ENCODE data around the gene ALS2. TPM values are rescaled to one million over a fixed set of nuclear protein-coding genes. Genes with fewer than 3 reads are reported as not detected.

Gene ALS2
- total and polyA plus RNA-seq, 8 donors, result 4.1 to 48.4 (median 9.4) TPM

DNA sequence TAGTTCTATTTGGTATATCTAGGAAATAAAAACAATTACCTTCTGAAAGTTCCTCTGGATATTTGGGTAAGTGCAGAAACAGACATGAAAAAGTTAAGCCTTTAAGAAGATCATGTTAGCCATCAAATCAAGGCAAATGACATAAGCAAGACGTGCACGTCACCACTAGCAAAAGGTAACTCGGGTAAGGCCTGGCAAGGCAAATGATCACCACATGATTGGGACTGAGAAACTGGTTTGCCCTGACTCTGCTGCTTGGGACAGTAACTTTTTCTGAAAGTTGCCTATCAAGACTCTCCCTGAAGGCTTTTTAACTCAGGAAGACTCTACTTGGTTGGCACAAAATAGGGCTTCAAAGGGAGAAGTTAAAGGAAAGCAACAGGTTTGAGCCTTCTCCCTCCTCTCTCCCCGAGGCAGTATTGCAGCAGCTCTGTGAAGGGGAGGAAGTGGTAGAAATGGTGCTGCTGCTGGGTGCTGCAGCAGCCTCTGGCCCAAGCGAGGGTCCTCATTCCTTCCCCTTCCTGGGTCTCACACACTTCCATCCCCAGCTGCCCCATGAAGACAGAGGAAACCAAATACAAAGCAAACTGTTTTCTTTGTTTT lies 120.3 kb downstream of the ALS2 start:
- TF ChIP-seq EP300 (IDR thresholded peaks at IDR 0.05) (no peak), POLR2AphosphoS5 (IDR thresholded peaks at IDR 0.05) (no peak)
- Histone ChIP-seq H3K9me3 (no peaks in the 10 kb centered on the region), H3K4me1 (no peaks in the 10 kb centered on the region), H3K4me3 (no peak overlapping the region), H3K36me3 (no peaks in the 10 kb centered on the region), H3K27ac (no peak overlapping the region), H3K27me3 (no peaks in the 10 kb centered on the region)
- WGBS, 5 donors, result 58 to 76% (median 69%) methylated on average over 5 of the region's 5 CpGs
- DNase-seq, result no peak
- intact Hi-C loops (cut with DNase I; ENCODE audit: low total_unique reads), result no loop called here

GRCh38 chr2:201656740-201657139 lies 124.0 kb downstream of the ALS2 start:
- no peak for DNase-seq
- Histone ChIP-seq H3K4me3 (no peak overlapping the region), H3K9me3 (no peaks in the 10 kb centered on the region), H3K27ac (no peak overlapping the region), H3K4me1 (no peaks in the 10 kb centered on the region), H3K27me3 (no peaks in the 10 kb centered on the region), H3K36me3 (no peaks in the 10 kb centered on the region)
- intact Hi-C loops (cut with DNase I; ENCODE audit: low total_unique reads), result no loop called here
- TF ChIP-seq POLR2A (IDR thresholded peaks at IDR 0.05) (no peak), POLR2AphosphoS5 (IDR thresholded peaks at IDR 0.05) (no peak), EP300 (IDR thresholded peaks at IDR 0.05) (no peak)
- TF ChIP-seq, protein P1, sequence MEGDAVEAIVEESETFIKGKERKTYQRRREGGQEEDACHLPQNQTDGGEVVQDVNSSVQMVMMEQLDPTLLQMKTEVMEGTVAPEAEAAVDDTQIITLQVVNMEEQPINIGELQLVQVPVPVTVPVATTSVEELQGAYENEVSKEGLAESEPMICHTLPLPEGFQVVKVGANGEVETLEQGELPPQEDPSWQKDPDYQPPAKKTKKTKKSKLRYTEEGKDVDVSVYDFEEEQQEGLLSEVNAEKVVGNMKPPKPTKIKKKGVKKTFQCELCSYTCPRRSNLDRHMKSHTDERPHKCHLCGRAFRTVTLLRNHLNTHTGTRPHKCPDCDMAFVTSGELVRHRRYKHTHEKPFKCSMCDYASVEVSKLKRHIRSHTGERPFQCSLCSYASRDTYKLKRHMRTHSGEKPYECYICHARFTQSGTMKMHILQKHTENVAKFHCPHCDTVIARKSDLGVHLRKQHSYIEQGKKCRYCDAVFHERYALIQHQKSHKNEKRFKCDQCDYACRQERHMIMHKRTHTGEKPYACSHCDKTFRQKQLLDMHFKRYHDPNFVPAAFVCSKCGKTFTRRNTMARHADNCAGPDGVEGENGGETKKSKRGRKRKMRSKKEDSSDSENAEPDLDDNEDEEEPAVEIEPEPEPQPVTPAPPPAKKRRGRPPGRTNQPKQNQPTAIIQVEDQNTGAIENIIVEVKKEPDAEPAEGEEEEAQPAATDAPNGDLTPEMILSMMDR (IDR thresholded peaks at IDR 0.05), result no peak
- WGBS, 5 donors, result 71 to 78% (median 72%) methylated on average over 5 of the region's 5 CpGs

DNA sequence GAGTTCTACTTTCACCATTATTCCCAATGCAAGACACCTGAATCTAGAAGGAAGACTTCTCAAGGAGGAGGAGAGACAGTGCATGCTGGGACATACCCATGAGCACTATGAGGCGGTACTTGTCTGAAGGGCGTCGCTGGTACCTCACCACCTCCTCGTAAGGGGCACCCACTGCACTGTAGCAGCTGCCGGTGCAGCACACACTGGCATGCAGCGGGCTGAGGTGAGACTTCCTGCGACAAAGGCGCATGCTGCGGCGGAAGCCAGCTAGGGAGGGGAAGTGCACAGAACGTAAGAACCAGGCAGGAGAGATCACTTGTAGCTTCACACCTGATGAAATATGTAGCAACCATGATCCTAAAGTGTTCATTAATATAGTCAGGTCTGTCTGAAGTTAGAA lies 124.6 kb downstream of the ALS2 start:
- DNase-seq, result no peak
- H3K4me3 ChIP-seq, result no peak overlapping the region
- no peaks in the 10 kb centered on the region for H3K4me1 ChIP-seq
- intact Hi-C loops (cut with DNase I; ENCODE audit: low total_unique reads), result no loop called here
- no peak overlapping the region for H3K27ac ChIP-seq
- no peaks in the 10 kb centered on the region for H3K27me3 ChIP-seq
- TF ChIP-seq, protein P1 (IDR thresholded peaks at IDR 0.05), result no peak
- TF ChIP-seq POLR2AphosphoS5 (IDR thresholded peaks at IDR 0.05), result no peak
- TF ChIP-seq EP300 (IDR thresholded peaks at IDR 0.05), result no peak
- TF ChIP-seq POLR2A (IDR thresholded peaks at IDR 0.05), result no peak
- 85 to 93% (median 92%) methylated on average over 10 to 11 of the region's 11 CpGs for WGBS, 5 donors
- H3K36me3 ChIP-seq, result no peaks in the 10 kb centered on the region
- H3K9me3 ChIP-seq, result no peaks in the 10 kb centered on the region

DNA sequence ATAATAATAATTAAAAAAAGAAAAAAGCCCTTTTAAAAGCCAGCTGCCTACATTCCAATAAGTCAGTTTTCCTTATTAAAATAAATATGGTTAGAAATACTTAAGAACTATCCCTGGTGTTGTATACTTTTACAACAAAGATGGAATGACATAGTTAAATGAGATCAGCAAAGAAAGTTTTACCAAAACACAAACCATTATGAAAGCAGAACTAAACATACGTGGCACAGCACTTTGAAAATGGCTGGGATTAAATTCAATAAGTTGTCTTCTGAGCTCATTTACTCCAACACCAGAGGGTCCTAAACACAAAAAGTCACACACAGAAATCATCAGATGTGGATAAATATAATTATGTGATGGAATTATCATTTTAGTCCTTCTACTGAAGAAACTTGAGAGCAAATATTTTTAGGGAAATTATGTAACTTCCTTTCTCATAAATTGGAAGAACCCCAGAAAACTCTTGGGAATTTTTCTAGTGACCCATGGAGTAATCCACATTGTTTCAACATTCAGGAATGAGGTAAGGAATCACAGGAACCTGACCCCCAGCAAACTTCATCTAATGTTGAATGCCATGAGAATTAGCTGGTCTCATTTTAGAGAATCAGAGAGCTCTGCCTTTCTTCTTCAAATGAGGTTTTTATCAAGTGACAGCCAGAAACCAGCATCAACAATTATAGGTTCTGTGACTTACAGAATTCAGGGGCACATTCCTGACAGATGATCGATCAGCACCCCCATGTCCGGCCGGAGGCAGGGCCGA lies 125.9 kb downstream of the ALS2 start:
- intact Hi-C loops (cut with DNase I; ENCODE audit: low total_unique reads), result no loop called here
- Histone ChIP-seq H3K4me3 (no peak overlapping the region), H3K27me3 (no peaks in the 10 kb centered on the region), H3K27ac (no peak overlapping the region), H3K4me1 (no peaks in the 10 kb centered on the region), H3K9me3 (no peaks in the 10 kb centered on the region), H3K36me3 (no peaks in the 10 kb centered on the region)
- no peak for DNase-seq
- 77 to 89% (median 86%) methylated on average over 5 of the region's 5 CpGs for WGBS, 5 donors
- TF ChIP-seq POLR2AphosphoS5 (IDR thresholded peaks at IDR 0.05) (no peak), POLR2A (IDR thresholded peaks at IDR 0.05) (no peak), EP300 (IDR thresholded peaks at IDR 0.05) (no peak)
- TF ChIP-seq, protein P1 (IDR thresholded peaks at IDR 0.05), result no peak

GRCh38 chr2:201653221-201653620 lies 127.5 kb downstream of the ALS2 start:
- TF ChIP-seq, protein P1 (IDR thresholded peaks at IDR 0.05), result no peak
- no peak for TF ChIP-seq POLR2A (IDR thresholded peaks at IDR 0.05)
- no peak for TF ChIP-seq EP300 (IDR thresholded peaks at IDR 0.05)
- TF ChIP-seq POLR2AphosphoS5 (IDR thresholded peaks at IDR 0.05), result no peak
- intact Hi-C loops (cut with DNase I; ENCODE audit: low total_unique reads), result no loop called here
- Histone ChIP-seq H3K9me3 (no peaks in the 10 kb centered on the region), H3K36me3 (no peaks in the 10 kb centered on the region), H3K27me3 (no peaks in the 10 kb centered on the region), H3K27ac (peak overlapping the region in 3 of 5 donors; percentile 2 to 53 (median 14)), H3K4me1 (no peaks in the 10 kb centered on the region), H3K4me3 (no peak overlapping the region)
- DNase-seq, result no peak
- WGBS, 5 donors, result 78 to 84% (median 82%) methylated on average over 6 of the region's 6 CpGs

All from stomach (tissue), 9 donors.